Measurements from ENCODE around the gene ALPP.

DNA sequence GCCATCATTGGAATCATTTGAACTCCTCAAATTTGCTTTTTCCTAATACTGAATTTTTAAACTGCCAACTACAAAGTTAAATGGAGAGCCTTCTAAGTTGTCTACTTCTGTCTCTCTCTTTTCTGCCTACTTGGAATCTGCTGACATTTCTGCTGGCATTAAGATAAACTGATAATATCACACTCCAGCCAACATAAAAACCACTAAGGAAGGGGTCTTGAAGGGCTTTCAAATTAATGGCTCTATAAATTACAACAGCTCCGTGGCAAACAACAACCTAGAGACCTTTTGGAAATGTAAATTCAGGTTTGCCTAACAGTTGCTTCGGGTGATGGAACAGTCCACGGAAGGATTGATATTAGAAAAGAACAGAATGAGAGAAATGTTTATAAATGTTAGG lies 12.1 kb downstream of the ALPP start:
- TF ChIP-seq, protein P1, sequence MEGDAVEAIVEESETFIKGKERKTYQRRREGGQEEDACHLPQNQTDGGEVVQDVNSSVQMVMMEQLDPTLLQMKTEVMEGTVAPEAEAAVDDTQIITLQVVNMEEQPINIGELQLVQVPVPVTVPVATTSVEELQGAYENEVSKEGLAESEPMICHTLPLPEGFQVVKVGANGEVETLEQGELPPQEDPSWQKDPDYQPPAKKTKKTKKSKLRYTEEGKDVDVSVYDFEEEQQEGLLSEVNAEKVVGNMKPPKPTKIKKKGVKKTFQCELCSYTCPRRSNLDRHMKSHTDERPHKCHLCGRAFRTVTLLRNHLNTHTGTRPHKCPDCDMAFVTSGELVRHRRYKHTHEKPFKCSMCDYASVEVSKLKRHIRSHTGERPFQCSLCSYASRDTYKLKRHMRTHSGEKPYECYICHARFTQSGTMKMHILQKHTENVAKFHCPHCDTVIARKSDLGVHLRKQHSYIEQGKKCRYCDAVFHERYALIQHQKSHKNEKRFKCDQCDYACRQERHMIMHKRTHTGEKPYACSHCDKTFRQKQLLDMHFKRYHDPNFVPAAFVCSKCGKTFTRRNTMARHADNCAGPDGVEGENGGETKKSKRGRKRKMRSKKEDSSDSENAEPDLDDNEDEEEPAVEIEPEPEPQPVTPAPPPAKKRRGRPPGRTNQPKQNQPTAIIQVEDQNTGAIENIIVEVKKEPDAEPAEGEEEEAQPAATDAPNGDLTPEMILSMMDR (IDR thresholded peaks at IDR 0.05; ENCODE audit: insufficient read depth, low read length, poor library complexity, severe bottlenecking): no peak
- TF ChIP-seq EZH2phosphoT487 (conservative IDR thresholded peaks at IDR 0.05; ENCODE audit: low read length): no peak

Data from SU-DHL-6 (cell line).